ENCODE results near the gene STOX1. TPM values are rescaled to one million over a fixed set of nuclear protein-coding genes. Genes with fewer than 3 reads are reported as not detected.
"Not testable (repeated sequence)": the region's sequence is repeated elsewhere in the genome, so short reads cannot be mapped to it uniquely, and the experiment has no call there.

Gene STOX1
- under 1 TPM; 0.31 to 0.67 TPM for total RNA-seq

- Mint-ChIP-seq H3K36me3 (no peaks in the 10 kb centered on the region), H3K4me3 (peak within 1 kb of the TSS; percentile 75), H3K27ac (no peak within 1 kb of the TSS), H3K9me3 (no peaks in the 10 kb centered on the region), H3K4me1 (peaks cover 9% of the 10 kb centered on the region), H3K27me3 (peaks cover 24% of the 10 kb centered on the region)
- peak; percentile 80 for ATAC-seq (ENCODE audit: low read depth)
- DNase-seq, result peak; percentile 79
- POLR2A ChIA-PET, result interaction anchor here (0.5 to 1.3 kb wide), 4 partner anchors 74 to 416 kb away, joined by 3 to 7 read pairs (median 4); partner anchors contain the start of genes CCAR1 and DDX50
These were observed at the start of gene STOX1 for GRCh38 chr10:68826764-68827591. STOX1 (plus strand) TSS chr10:68827531; CDS start chr10:68827624, 93 bp downstream.

GRCh38 chr10:68781613-68782574, 45.4 kb upstream of the STOX1 start:
- Mint-ChIP-seq H3K9me3 (no peaks in the 10 kb centered on the region), H3K27ac (peak overlapping the region; percentile 4), H3K36me3 (peaks cover 27% of the 10 kb centered on the region), H3K4me3 (no peak overlapping the region), H3K27me3 (no peaks in the 10 kb centered on the region), H3K4me1 (peaks cover 2% of the 10 kb centered on the region)
- POLR2A ChIA-PET, result no interaction called here
- DNase-seq, result no peak
- ATAC-seq (ENCODE audit: low read depth), result no peak

- H3K27me3 Mint-ChIP-seq, result no peaks in the 10 kb centered on the region
- H3K27ac Mint-ChIP-seq, result no peak overlapping the region
- H3K4me1 Mint-ChIP-seq, result peaks cover 2% of the 10 kb centered on the region
- H3K4me3 Mint-ChIP-seq, result no peak overlapping the region
- H3K36me3 Mint-ChIP-seq, result peaks cover 24% of the 10 kb centered on the region
- no peak for DNase-seq
- POLR2A ChIA-PET, result no interaction called here
- ATAC-seq (ENCODE audit: low read depth), result no peak
- no peaks in the 10 kb centered on the region for H3K9me3 Mint-ChIP-seq
These were observed 42.9 kb upstream of the STOX1 start for GRCh38 chr10:68784476-68784875.

GRCh38 chr10:68787813-68788212, 39.5 kb upstream of the STOX1 start:
- ATAC-seq (ENCODE audit: low read depth) (no peak), DNase-seq (no peak)
- POLR2A ChIA-PET, result no interaction called here
- Mint-ChIP-seq H3K4me3 (no peak overlapping the region), H3K9me3 (no peaks in the 10 kb centered on the region), H3K27me3 (no peaks in the 10 kb centered on the region), H3K27ac (peak overlapping the region; percentile 42), H3K36me3 (peaks cover 15% of the 10 kb centered on the region), H3K4me1 (no peaks in the 10 kb centered on the region)

- ATAC-seq (ENCODE audit: low read depth) (no peak), DNase-seq (no peak)
- POLR2A ChIA-PET, result no interaction called here
- no peaks in the 10 kb centered on the region for H3K27me3 Mint-ChIP-seq
- H3K4me1 Mint-ChIP-seq, result no peaks in the 10 kb centered on the region
- H3K27ac Mint-ChIP-seq, result no peak overlapping the region
- peaks cover 18% of the 10 kb centered on the region for H3K36me3 Mint-ChIP-seq
- no peak overlapping the region for H3K4me3 Mint-ChIP-seq
- no peaks in the 10 kb centered on the region for H3K9me3 Mint-ChIP-seq
These were observed 36.9 kb upstream of the STOX1 start for GRCh38 chr10:68790476-68790875.

- peaks cover 9% of the 10 kb centered on the region for H3K36me3 Mint-ChIP-seq
- POLR2A ChIA-PET, result no interaction called here
- ATAC-seq (ENCODE audit: low read depth), result no peak
- H3K4me1 Mint-ChIP-seq, result no peaks in the 10 kb centered on the region
- H3K27ac Mint-ChIP-seq, result no peak overlapping the region
- H3K4me3 Mint-ChIP-seq, result no peak overlapping the region
- no peaks in the 10 kb centered on the region for H3K9me3 Mint-ChIP-seq
- no peak for DNase-seq
- no peaks in the 10 kb centered on the region for H3K27me3 Mint-ChIP-seq
These were observed 35.2 kb upstream of the STOX1 start for GRCh38 chr10:68792115-68792514.

- POLR2A ChIA-PET, result no interaction called here
- H3K4me3 Mint-ChIP-seq, result no peak overlapping the region
- no peaks in the 10 kb centered on the region for H3K27me3 Mint-ChIP-seq
- DNase-seq (no peak), ATAC-seq (ENCODE audit: low read depth) (no peak)
- no peaks in the 10 kb centered on the region for H3K4me1 Mint-ChIP-seq
- no peaks in the 10 kb centered on the region for H3K9me3 Mint-ChIP-seq
- H3K36me3 Mint-ChIP-seq, result peaks cover 7% of the 10 kb centered on the region
- no peak overlapping the region for H3K27ac Mint-ChIP-seq
These were observed 31.3 kb upstream of the STOX1 start for GRCh38 chr10:68795886-68796532.

- Mint-ChIP-seq H3K9me3 (no peaks in the 10 kb centered on the region), H3K4me1 (no peaks in the 10 kb centered on the region), H3K4me3 (no peak overlapping the region), H3K27ac (no peak overlapping the region), H3K27me3 (no peaks in the 10 kb centered on the region), H3K36me3 (peaks cover 7% of the 10 kb centered on the region)
- no peak for ATAC-seq (ENCODE audit: low read depth)
- POLR2A ChIA-PET, result no interaction called here
- DNase-seq, result no peak
These were observed 30.7 kb upstream of the STOX1 start for GRCh38 chr10:68796605-68797004.

GRCh38 chr10:68800211-68800610, 27.1 kb upstream of the STOX1 start:
- ATAC-seq (ENCODE audit: low read depth), result no peak
- no peaks in the 10 kb centered on the region for H3K9me3 Mint-ChIP-seq
- no peaks in the 10 kb centered on the region for H3K27me3 Mint-ChIP-seq
- H3K4me1 Mint-ChIP-seq, result no peaks in the 10 kb centered on the region
- DNase-seq, result no peak
- POLR2A ChIA-PET, result no interaction called here
- peaks cover 2% of the 10 kb centered on the region for H3K36me3 Mint-ChIP-seq
- no peak overlapping the region for H3K27ac Mint-ChIP-seq
- no peak overlapping the region for H3K4me3 Mint-ChIP-seq

GRCh38 chr10:68804692-68805091, 22.6 kb upstream of the STOX1 start:
- no peak overlapping the region for H3K4me3 Mint-ChIP-seq
- peaks cover 6% of the 10 kb centered on the region for H3K4me1 Mint-ChIP-seq
- H3K9me3 Mint-ChIP-seq, result peaks cover 1% of the 10 kb centered on the region
- H3K27me3 Mint-ChIP-seq, result no peaks in the 10 kb centered on the region
- no peak overlapping the region for H3K27ac Mint-ChIP-seq
- ATAC-seq (ENCODE audit: low read depth) (no peak), DNase-seq (no peak)
- POLR2A ChIA-PET, result no interaction called here
- H3K36me3 Mint-ChIP-seq, result no peaks in the 10 kb centered on the region

GRCh38 chr10:68810830-68811229, 16.5 kb upstream of the STOX1 start:
- H3K27me3 Mint-ChIP-seq; H3K36me3 Mint-ChIP-seq; H3K4me3 Mint-ChIP-seq; ATAC-seq (ENCODE audit: low read depth); H3K27ac Mint-ChIP-seq; DNase-seq; H3K9me3 Mint-ChIP-seq; H3K4me1 Mint-ChIP-seq; POLR2A ChIA-PET: not testable (repeated sequence)

- Mint-ChIP-seq H3K9me3 (no peaks in the 10 kb centered on the region), H3K4me3 (no peak overlapping the region), H3K27ac (no peak overlapping the region), H3K36me3 (no peaks in the 10 kb centered on the region), H3K27me3 (no peaks in the 10 kb centered on the region), H3K4me1 (no peaks in the 10 kb centered on the region)
- POLR2A ChIA-PET, result no interaction called here
- ATAC-seq (ENCODE audit: low read depth) (no peak), DNase-seq (no peak)
These were observed 15.9 kb upstream of the STOX1 start for GRCh38 chr10:68811314-68812009.

- DNase-seq (no peak), ATAC-seq (ENCODE audit: low read depth) (no peak)
- H3K4me3 Mint-ChIP-seq, result no peak overlapping the region
- H3K4me1 Mint-ChIP-seq, result no peaks in the 10 kb centered on the region
- H3K9me3 Mint-ChIP-seq, result no peaks in the 10 kb centered on the region
- peaks cover 2% of the 10 kb centered on the region for H3K27me3 Mint-ChIP-seq
- H3K36me3 Mint-ChIP-seq, result no peaks in the 10 kb centered on the region
- no peak overlapping the region for H3K27ac Mint-ChIP-seq
- POLR2A ChIA-PET, result interaction anchor here (0.5 kb wide), 1 partner anchor 629 kb away, joined by 3 read pairs; no protein-coding TSS in a partner anchor
These were observed 14.9 kb upstream of the STOX1 start for GRCh38 chr10:68812420-68812819.
